Measurements from ENCODE around the gene CROT.

GRCh38 chr7:87347664-87348063 lies 2.2 kb downstream of the CROT start:
- TF ChIP-seq POLR2A (IDR thresholded peaks at IDR 0.05; ENCODE audit: low read depth, low read length) (no peak), SPI1 (IDR thresholded peaks at IDR 0.05; ENCODE audit: low read depth, low read length) (no peak), POLR2AphosphoS5 (IDR thresholded peaks at IDR 0.05; ENCODE audit: low read depth, low read length) (no peak), TAF1 (IDR thresholded peaks at IDR 0.05; ENCODE audit: low read depth, low read length) (no peak)

All from GM12891 (cell line).